PC-3 (cell line): ENCODE measurements around the gene PPCS. TPM values are rescaled to one million over a fixed set of nuclear protein-coding genes. Genes with fewer than 3 reads are reported as not detected.

ENCODE experiments used
- ATAC-seq: fragments of 200-7000 bp; cut with Tn5 transposase; 2 replicates; pipeline ENCODE4 v1.9.1; 2020; ENCODE audit warnings: mild to moderate bottlenecking, moderate library complexity
- BruUV-seq: library from RNA; stranded (reverse); fragments of 400-500 nt; replicated peaks from 2 replicates; lab custom pipeline; 2021; lab: Mats Ljungman, UMichigan
- CTCF ChIA-PET: fragments of 300-600 bp; sonication (Branson Sonifier 250); formaldehyde crosslinking; loops from one replicate; lab custom pipeline; 2022; ENCODE audit warnings: antibody characterized with exemption; lab: Charles Lee
- POLR2A ChIA-PET: fragments of 300-600 bp; sonication (Branson Sonifier 250); formaldehyde crosslinking; loops from one replicate; lab custom pipeline; 2022; ENCODE audit warnings: antibody characterized with exemption; ENCODE audit not compliant: unreplicated experiment; lab: Charles Lee
- DNase-seq: peaks from one replicate; pipeline ENCODE4 v3.0.0-alpha.2; 2015
- H2AFZ ChIP-seq: fragments of 300-600 bp; sonication (generic); 2 replicates; pipeline ENCODE4 v1.6.0; 2016; ENCODE audit warnings: antibody characterized with exemption, low read length
- H3F3A ChIP-seq: fragments of 300-600 bp; sonication (generic); one replicate; pipeline ENCODE4 v1.6.0; 2017; ENCODE audit warnings: antibody characterized with exemption, low read length, control low read depth, mild to moderate bottlenecking; ENCODE audit not compliant: unreplicated experiment
- H3K27ac ChIP-seq: fragments of 300-600 bp; sonication (generic); 2 replicates; pipeline ENCODE4 v1.5.1; 2016; ENCODE audit warnings: mild to moderate bottlenecking, low read length
- H3K27me3 ChIP-seq: fragments of 300-600 bp; sonication (generic); 2 replicates; pipeline ENCODE4 v1.6.1; 2016; ENCODE audit warnings: low read length, mixed read lengths
- H3K36me3 ChIP-seq: fragments of 300-600 bp; sonication (generic); 2 replicates; pipeline ENCODE4 v1.6.1; 2016; ENCODE audit warnings: low read depth, mixed run types, low read length, mixed read lengths
- H3K4me1 ChIP-seq: fragments of 300-600 bp; sonication (generic); 2 replicates; pipeline ENCODE4 v1.5.1; 2016; ENCODE audit warnings: low read length; ENCODE audit not compliant: insufficient read depth
- H3K4me2 ChIP-seq: fragments of 300-600 bp; sonication (generic); 2 replicates; pipeline ENCODE4 v1.6.0; 2016; ENCODE audit warnings: low read length
- H3K4me3 ChIP-seq: fragments of 300-600 bp; sonication (generic); 2 replicates; pipeline ENCODE4 v1.5.1; 2016; ENCODE audit warnings: mild to moderate bottlenecking, low read length, mixed read lengths
- H3K79me2 ChIP-seq: fragments of 300-600 bp; sonication (generic); 2 replicates; pipeline ENCODE4 v1.6.1; 2017; ENCODE audit warnings: low read length, mixed read lengths
- H3K9ac ChIP-seq: fragments of 300-600 bp; sonication (generic); 2 replicates; pipeline ENCODE4 v1.6.0; 2016; ENCODE audit warnings: mild to moderate bottlenecking, low read length
- H3K9me2 ChIP-seq: fragments of 300-600 bp; sonication (generic); replicated peaks from 2 replicates; pipeline ENCODE4 v1.6.1; 2016; ENCODE audit warnings: mixed run types, low read length, mixed read lengths
- H3K9me3 ChIP-seq: fragments of 300-600 bp; sonication (generic); 2 replicates; pipeline ENCODE4 v1.6.1; 2016; ENCODE audit warnings: low read length, mixed read lengths
- H4K20me1 ChIP-seq: fragments of 300-600 bp; sonication (generic); 2 replicates; pipeline ENCODE4 v1.6.1; 2016; ENCODE audit warnings: low read length, mixed read lengths
- EZH2 ChIP-seq: fragments of 300-600 bp; sonication (generic); IDR thresholded peaks from one replicate; pipeline ENCODE4 v1.6.1; 2017; ENCODE audit warnings: antibody characterized with exemption, mild to moderate bottlenecking, low read length; ENCODE audit not compliant: unreplicated experiment
- EZH2phosphoT487 ChIP-seq: fragments of 300-600 bp; sonication (generic); IDR thresholded peaks from 2 replicates; pipeline ENCODE4 v1.6.1; 2018; ENCODE audit warnings: mild to moderate bottlenecking, antibody characterized with exemption, low read length, borderline replicate concordance
- intact Hi-C: fragments of 100-400 bp; cut with micrococcal nuclease; formaldehyde crosslinking; loops from 2 replicates; pipeline ENCODE4 v1.9.0; 2023
- total RNA-seq: library from RNA; depleted of rRNA; stranded (reverse); fragments of >200 nt; gene quantifications from 2 replicates; pipeline ENCODE4 v1.2.3, GENCODE V29; 2014
- TF ChIP-seq, protein P1 (sequence below): fragments of 300-600 bp; sonication (generic); conservative IDR thresholded peaks from 2 replicates; pipeline ENCODE4 v1.5.1; 2017; ENCODE audit warnings: antibody characterized with exemption, low read depth, mild to moderate bottlenecking, low read length

Gene PPCS
- total RNA-seq, 1 experiment from 2014 or later = 56.1 TPM

GRCh38 chr1:42423681-42424080, 32.7 kb upstream of the PPCS start:
- no peak overlapping the region for H3K9ac ChIP-seq
- peak; percentile 12; the same call in 1 of the 2 replicates for ATAC-seq
- no TSS peak for BruUV-seq
- H3K79me2 ChIP-seq = no peaks in the 10 kb centered on the region
- intact Hi-C loops = no loop called here
- peak overlapping the region; percentile 43; the same call in 1 of the 2 replicates for H3K4me2 ChIP-seq
- no peak for TF ChIP-seq EZH2phosphoT487
- TF ChIP-seq, protein P1, sequence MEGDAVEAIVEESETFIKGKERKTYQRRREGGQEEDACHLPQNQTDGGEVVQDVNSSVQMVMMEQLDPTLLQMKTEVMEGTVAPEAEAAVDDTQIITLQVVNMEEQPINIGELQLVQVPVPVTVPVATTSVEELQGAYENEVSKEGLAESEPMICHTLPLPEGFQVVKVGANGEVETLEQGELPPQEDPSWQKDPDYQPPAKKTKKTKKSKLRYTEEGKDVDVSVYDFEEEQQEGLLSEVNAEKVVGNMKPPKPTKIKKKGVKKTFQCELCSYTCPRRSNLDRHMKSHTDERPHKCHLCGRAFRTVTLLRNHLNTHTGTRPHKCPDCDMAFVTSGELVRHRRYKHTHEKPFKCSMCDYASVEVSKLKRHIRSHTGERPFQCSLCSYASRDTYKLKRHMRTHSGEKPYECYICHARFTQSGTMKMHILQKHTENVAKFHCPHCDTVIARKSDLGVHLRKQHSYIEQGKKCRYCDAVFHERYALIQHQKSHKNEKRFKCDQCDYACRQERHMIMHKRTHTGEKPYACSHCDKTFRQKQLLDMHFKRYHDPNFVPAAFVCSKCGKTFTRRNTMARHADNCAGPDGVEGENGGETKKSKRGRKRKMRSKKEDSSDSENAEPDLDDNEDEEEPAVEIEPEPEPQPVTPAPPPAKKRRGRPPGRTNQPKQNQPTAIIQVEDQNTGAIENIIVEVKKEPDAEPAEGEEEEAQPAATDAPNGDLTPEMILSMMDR = no peak
- TF ChIP-seq EZH2 = no peak
- no peaks in the 10 kb centered on the region for H3K27me3 ChIP-seq
- H3F3A ChIP-seq = no peaks in the 10 kb centered on the region
- POLR2A ChIA-PET = no interaction called here
- CTCF ChIA-PET = no interaction called here
- no peaks in the 10 kb centered on the region for H3K9me2 ChIP-seq
- no peak overlapping the region for H2AFZ ChIP-seq
- H3K27ac ChIP-seq = no peak overlapping the region
- H3K9me3 ChIP-seq = no peaks in the 10 kb centered on the region
- no peak for DNase-seq
- H3K4me3 ChIP-seq = no peak overlapping the region
- H3K36me3 ChIP-seq = no peaks in the 10 kb centered on the region
- H3K4me1 ChIP-seq = peaks cover 33% of the 10 kb centered on the region
- no peaks in the 10 kb centered on the region for H4K20me1 ChIP-seq

GRCh38 chr1:42424201-42424600, 32.1 kb upstream of the PPCS start:
- no peaks in the 10 kb centered on the region for H3K9me3 ChIP-seq
- ChIA-PET CTCF (no interaction called here), POLR2A (no interaction called here)
- peaks cover 36% of the 10 kb centered on the region for H3K4me1 ChIP-seq
- H3F3A ChIP-seq = no peaks in the 10 kb centered on the region
- H3K27me3 ChIP-seq = no peaks in the 10 kb centered on the region
- H3K79me2 ChIP-seq = no peaks in the 10 kb centered on the region
- peak overlapping the region; percentile 43; the same call in 1 of the 2 replicates for H3K4me2 ChIP-seq
- H3K9me2 ChIP-seq = no peaks in the 10 kb centered on the region
- H3K27ac ChIP-seq = no peak overlapping the region
- DNase-seq = no peak
- TF ChIP-seq, protein P1 = no peak
- TF ChIP-seq EZH2phosphoT487 (no peak), EZH2 (no peak)
- peak; percentile 50 for ATAC-seq
- no TSS peak for BruUV-seq
- H2AFZ ChIP-seq = no peak overlapping the region
- H4K20me1 ChIP-seq = no peaks in the 10 kb centered on the region
- intact Hi-C loops = no loop called here
- H3K36me3 ChIP-seq = no peaks in the 10 kb centered on the region
- no peak overlapping the region for H3K4me3 ChIP-seq
- H3K9ac ChIP-seq = no peak overlapping the region

- TF ChIP-seq, protein P1 = no peak
- TF ChIP-seq EZH2phosphoT487 (no peak), EZH2 (no peak)
- Histone ChIP-seq H3K9ac (no peak overlapping the region), H3K9me2 (no peaks in the 10 kb centered on the region), H3K4me2 (peak overlapping the region; percentile 43), H3K36me3 (no peaks in the 10 kb centered on the region), H3K9me3 (no peaks in the 10 kb centered on the region), H2AFZ (peak overlapping the region; percentile 54), H3K4me1 (peaks cover 57% of the 10 kb centered on the region), H3K79me2 (no peaks in the 10 kb centered on the region), H3K27me3 (no peaks in the 10 kb centered on the region), H3F3A (no peaks in the 10 kb centered on the region), H3K4me3 (peak overlapping the region; percentile 16; the same call in 1 of the 2 replicates), H3K27ac (peak overlapping the region; percentile 22), H4K20me1 (no peaks in the 10 kb centered on the region)
- no TSS peak for BruUV-seq
- CTCF ChIA-PET = no interaction called here
- peak; percentile 52 for DNase-seq
- peak; percentile 42 for ATAC-seq
- POLR2A ChIA-PET = interaction anchor here (0.6 to 0.7 kb wide), 3 partner anchors 89 to 280 kb away, joined by 3 to 5 read pairs (median 3); partner anchors contain the start of gene YBX1
- intact Hi-C loops = no loop called here
These were observed 29.1 kb upstream of the PPCS start for GRCh38 chr1:42427240-42427639.
